K562 (cell line): ENCODE measurements around the gene NUP133. TPM values are rescaled to one million over a fixed set of nuclear protein-coding genes. Genes with fewer than 3 reads are reported as not detected.

Experiments
- CEBPG ChIP-seq, 3 experiments: fragments of 200-800 bp in 1 of 3; sonication (Bioruptor generic) in 1 of 3; sonication (generic) in 1 of 3; formaldehyde crosslinking in 1 of 3; IDR thresholded peaks in 2 of 3; conservative IDR thresholded peaks in 1 of 3; 2 replicates each; pipeline versions ENCODE4 v1.6.1 to v1.8.0; 2016 to 2022; ENCODE audit warnings: missing compliant biosample characterization in 2 of 3, missing genetic modification characterization in 2 of 3, mild to moderate bottlenecking in 1 of 3, missing genetic modification reagents in 1 of 3
- FOS ChIP-seq: IDR thresholded peaks from 3 replicates; pipeline ENCODE4 v1.6.1; 2011; ENCODE audit not compliant: insufficient read length; ENCODE audit errors: extremely low read depth
- HMG20B ChIP-seq: fragments of 250-450 bp; sonication (Bioruptor Pico); IDR thresholded peaks from 2 replicates; pipeline ENCODE4 v1.5.0; 2021; ENCODE audit warnings: mild to moderate bottlenecking
- KLF13 ChIP-seq: fragments of 450-650 bp; IDR thresholded peaks from 2 replicates; pipeline ENCODE4 v1.6.1; 2016; ENCODE audit warnings: missing genetic modification characterization, low read depth, mild to moderate bottlenecking, missing compliant biosample characterization, moderate library complexity, borderline replicate concordance
- MAFK ChIP-seq: IDR thresholded peaks from 2 replicates; pipeline ENCODE4 v1.6.1; 2011; ENCODE audit warnings: low read length, improper control_type of control experiment
- NFIX ChIP-seq: fragments of 250-450 bp; sonication (Bioruptor Pico); IDR thresholded peaks from 2 replicates; pipeline ENCODE4 v1.4.0; 2020; ENCODE audit warnings: low read depth, mild to moderate bottlenecking, moderate library complexity
- NR2F6 ChIP-seq: fragments of 450-650 bp; formaldehyde crosslinking; IDR thresholded peaks from 2 replicates; pipeline ENCODE4 v1.4.0; 2020; ENCODE audit warnings: mild to moderate bottlenecking
- PHTF2 ChIP-seq: fragments of 250-450 bp; sonication (Bioruptor Pico); IDR thresholded peaks from 2 replicates; pipeline ENCODE4 v1.5.0; 2021; ENCODE audit warnings: mild to moderate bottlenecking
- PYGO2 ChIP-seq: fragments of 450-650 bp; IDR thresholded peaks from 2 replicates; pipeline ENCODE4 v1.6.1; 2016; ENCODE audit warnings: mild to moderate bottlenecking, missing genetic modification characterization, moderate library complexity, missing compliant biosample characterization
- RB1 ChIP-seq: fragments of 450-650 bp; IDR thresholded peaks from 2 replicates; pipeline ENCODE4 v1.6.1; 2017; ENCODE audit warnings: low read depth, mild to moderate bottlenecking
- RFX7 ChIP-seq: fragments of 250-450 bp; sonication (Bioruptor Pico); IDR thresholded peaks from 2 replicates; pipeline ENCODE4 v1.5.1; 2021; ENCODE audit warnings: mild to moderate bottlenecking
- THAP7 ChIP-seq: fragments of 250-450 bp; sonication (Bioruptor Pico); IDR thresholded peaks from 2 replicates; pipeline ENCODE4 v1.5.0; 2021
- ZBTB1 ChIP-seq: sonication (generic); formaldehyde crosslinking; IDR thresholded peaks from 2 replicates; pipeline ENCODE4 v1.8.1; 2023; ENCODE audit warnings: missing genetic modification reagents, low read depth, mild to moderate bottlenecking, borderline replicate concordance
- ZBTB34 ChIP-seq: fragments of 250-450 bp; sonication (Bioruptor Pico); IDR thresholded peaks from 2 replicates; pipeline ENCODE4 v1.8.0; 2021; ENCODE audit warnings: mild to moderate bottlenecking, moderate library complexity
- ZC3H8 ChIP-seq: fragments of 450-650 bp; IDR thresholded peaks from 2 replicates; pipeline ENCODE4 v1.6.1; 2017
- ZEB2 ChIP-seq: fragments of 450-650 bp; IDR thresholded peaks from 2 replicates; pipeline ENCODE4 v1.6.1; 2016
- ZNF253 ChIP-seq: fragments of 250-450 bp; sonication (Bioruptor Pico); conservative IDR thresholded peaks from 2 replicates; pipeline ENCODE4 v1.6.1; 2021; ENCODE audit warnings: mild to moderate bottlenecking
- ZNF263 ChIP-seq: sonication (generic); formaldehyde crosslinking; IDR thresholded peaks from 2 replicates; pipeline ENCODE4 v1.8.0; 2022; ENCODE audit warnings: mild to moderate bottlenecking, missing genetic modification reagents, borderline replicate concordance
- ZNF41 ChIP-seq: fragments of 250-450 bp; sonication (Bioruptor Pico); conservative IDR thresholded peaks from 2 replicates; pipeline ENCODE4 v1.4.0; 2020; ENCODE audit warnings: mild to moderate bottlenecking
- ZNF696 ChIP-seq: fragments of 250-450 bp; sonication (Bioruptor Pico); conservative IDR thresholded peaks from 2 replicates; pipeline ENCODE4 v1.4.0; 2020; ENCODE audit warnings: mild to moderate bottlenecking, moderate library complexity
- ZNF75A ChIP-seq: fragments of 450-650 bp; formaldehyde crosslinking; IDR thresholded peaks from 2 replicates; pipeline ENCODE4 v1.4.0; 2020; ENCODE audit warnings: mild to moderate bottlenecking
- ZNF76 ChIP-seq: fragments of 250-450 bp; sonication (Bioruptor Pico); IDR thresholded peaks from 2 replicates; pipeline ENCODE4 v1.4.0; 2020; ENCODE audit warnings: mild to moderate bottlenecking, moderate library complexity, borderline replicate concordance
- polyA plus RNA-seq, 8 experiments: library from polyadenylated mRNA; depleted of rRNA in 4 of 8; stranded (reverse) in 5 of 8; unstranded in 3 of 8; fragments of >200 nt; fragmentation: Nextera tagmentation in 2 of 8; fragmentation: Illumina TruSeq in 1 of 8; extraction: Ambion mirVana in 2 of 8; extraction: Trizol in 1 of 8; gene quantifications; 2 replicates each; pipeline versions ENCODE4 v1.2.1 to v1.2.3, GENCODE V29; 2011 to 2014; ENCODE audit warnings: inconsistent platforms in 1 of 8, missing spikeins in 1 of 8
- total RNA-seq, 7 experiments: library from RNA; depleted of rRNA in 6 of 7; stranded (reverse); fragments of >200 nt in 6 of 7; fragmentation: Illumina TruSeq in 2 of 7; extraction: Trizol in 2 of 7; gene quantifications; 2 replicates each; pipeline versions ENCODE4 v1.2.1 to v1.2.3, GENCODE V29; 2011 to 2021; ENCODE audit warnings: low replicate concordance in 1 of 7
- TF ChIP-seq, protein P1 (sequence below): fragments of 200-800 bp; sonication (Bioruptor generic); IDR thresholded peaks from 2 replicates; pipeline ENCODE4 v1.6.1; 2017; ENCODE audit warnings: missing genetic modification characterization, missing compliant biosample characterization
- TF ChIP-seq, protein P2 (sequence below): fragments of 250-450 bp; sonication (Bioruptor Pico); IDR thresholded peaks from 2 replicates; pipeline ENCODE4 v1.8.0; 2022; ENCODE audit warnings: moderate library complexity, mild to moderate bottlenecking, inconsistent platforms

Gene NUP133
- total and polyA plus RNA-seq, 9 of the 15 experiments (the other 6 are each of a cell fraction or from before 2014, with no cell fraction given) = 21.7 to 85.1 (median 61.3) TPM

DNA sequence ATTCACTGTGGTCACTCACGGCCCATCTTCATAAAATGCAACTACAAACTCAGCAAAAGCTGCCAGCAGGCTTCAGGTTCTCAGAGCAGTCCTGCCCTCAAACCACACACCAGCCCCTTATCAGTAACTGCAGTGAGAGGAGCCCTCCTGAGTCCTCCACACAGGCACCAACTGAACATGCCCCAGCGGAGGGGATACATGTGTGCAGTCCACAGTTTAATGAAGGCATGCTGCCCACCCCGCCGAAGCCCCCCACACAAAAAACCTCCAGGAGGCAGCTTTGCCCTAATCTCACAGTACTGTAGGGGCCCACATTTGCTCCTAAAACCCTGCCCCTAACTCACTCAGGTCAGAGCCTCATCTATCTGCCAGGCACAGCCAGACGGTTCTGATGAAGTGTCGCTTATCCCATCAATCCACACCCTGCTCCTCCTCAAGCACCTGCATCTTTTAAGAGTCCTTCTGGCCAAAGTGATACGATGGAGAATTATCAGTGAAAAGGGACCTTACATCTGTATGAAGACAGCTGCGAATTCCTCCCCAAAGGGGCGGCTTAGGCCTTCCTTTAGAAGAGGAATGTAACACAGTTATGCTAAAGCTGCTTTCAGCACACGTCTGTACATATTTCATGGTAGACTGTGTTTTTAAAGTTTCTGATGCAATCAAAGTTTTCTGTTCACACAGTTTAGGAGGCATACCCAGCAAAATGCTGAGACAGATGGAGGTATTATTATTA, 46.9 kb upstream of the NUP133 start (continued):
- TF ChIP-seq ZNF41 (CRISPR knock-in tag) (no peak), PHTF2 (no peak), KLF13 (tag) (peak; percentile 63; the same call in 1 of the 2 replicates), ZBTB1 (CRISPR knock-in tag) (no peak), ZNF696 (CRISPR knock-in tag) (no peak), ZNF263 (CRISPR knock-in tag) (peak; percentile 93), HMG20B (CRISPR knock-in tag) (no peak), RB1 (peak; percentile 65; the same call in 1 of the 2 replicates), ZC3H8 (peak; percentile 68; the same call in 1 of the 2 replicates), ZBTB34 (CRISPR knock-in tag) (0 out of 2 replicates have a peak, but pooled peaks have one; percentile 4), THAP7 (CRISPR knock-in tag) (no peak), FOS (no peak), NR2F6 (CRISPR knock-in tag) (no peak), ZNF253 (CRISPR knock-in tag) (no peak), RFX7 (CRISPR knock-in tag) (no peak), ZNF75A (CRISPR knock-in tag) (no peak), PYGO2 (tag) (no peak), NFIX (CRISPR knock-in tag) (no peak), ZNF76 (CRISPR knock-in tag) (no peak), ZEB2 (peak; percentile 99), CEBPG (CRISPR knock-in tag; IDR thresholded peaks at IDR 0.05) (peak; percentile 82; the same call in 1 of the 2 replicates), CEBPG (tag; conservative IDR thresholded peaks at IDR 0.05 in 1 of 2, IDR thresholded peaks at IDR 0.05 in 1 of 2) (peak; percentile 72 to 84), MAFK (0 out of 2 replicates have a peak, but pooled peaks have one; percentile 22)
- TF ChIP-seq, protein P1, sequence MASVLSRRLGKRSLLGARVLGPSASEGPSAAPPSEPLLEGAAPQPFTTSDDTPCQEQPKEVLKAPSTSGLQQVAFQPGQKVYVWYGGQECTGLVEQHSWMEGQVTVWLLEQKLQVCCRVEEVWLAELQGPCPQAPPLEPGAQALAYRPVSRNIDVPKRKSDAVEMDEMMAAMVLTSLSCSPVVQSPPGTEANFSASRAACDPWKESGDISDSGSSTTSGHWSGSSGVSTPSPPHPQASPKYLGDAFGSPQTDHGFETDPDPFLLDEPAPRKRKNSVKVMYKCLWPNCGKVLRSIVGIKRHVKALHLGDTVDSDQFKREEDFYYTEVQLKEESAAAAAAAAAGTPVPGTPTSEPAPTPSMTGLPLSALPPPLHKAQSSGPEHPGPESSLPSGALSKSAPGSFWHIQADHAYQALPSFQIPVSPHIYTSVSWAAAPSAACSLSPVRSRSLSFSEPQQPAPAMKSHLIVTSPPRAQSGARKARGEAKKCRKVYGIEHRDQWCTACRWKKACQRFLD (CRISPR knock-in tag) = peak; percentile 97
- TF ChIP-seq, protein P2, sequence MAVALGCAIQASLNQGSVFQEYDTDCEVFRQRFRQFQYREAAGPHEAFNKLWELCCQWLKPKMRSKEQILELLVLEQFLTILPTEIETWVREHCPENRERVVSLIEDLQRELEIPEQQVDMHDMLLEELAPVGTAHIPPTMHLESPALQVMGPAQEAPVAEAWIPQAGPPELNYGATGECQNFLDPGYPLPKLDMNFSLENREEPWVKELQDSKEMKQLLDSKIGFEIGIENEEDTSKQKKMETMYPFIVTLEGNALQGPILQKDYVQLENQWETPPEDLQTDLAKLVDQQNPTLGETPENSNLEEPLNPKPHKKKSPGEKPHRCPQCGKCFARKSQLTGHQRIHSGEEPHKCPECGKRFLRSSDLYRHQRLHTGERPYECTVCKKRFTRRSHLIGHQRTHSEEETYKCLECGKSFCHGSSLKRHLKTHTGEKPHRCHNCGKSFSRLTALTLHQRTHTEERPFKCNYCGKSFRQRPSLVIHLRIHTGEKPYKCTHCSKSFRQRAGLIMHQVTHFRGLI (CRISPR knock-in tag) = no peak
